Ishikawa (cell line): ENCODE data around the gene KRT79.

Experiments used
- CEBPB ChIP-seq: IDR thresholded peaks from 2 replicates; pipeline ENCODE4 v1.6.1; 2012
- EP300 ChIP-seq: IDR thresholded peaks from 2 replicates; pipeline ENCODE4 v1.6.1; 2012; ENCODE audit warnings: borderline replicate concordance
- FOXM1 ChIP-seq: IDR thresholded peaks from 2 replicates; pipeline ENCODE4 v1.6.1; 2012; ENCODE audit warnings: low read depth, borderline replicate concordance
- NFIC ChIP-seq: IDR thresholded peaks from 2 replicates; pipeline ENCODE4 v1.6.1; 2012
- TCF12 ChIP-seq: IDR thresholded peaks from 2 replicates; pipeline ENCODE4 v1.6.1; 2012; ENCODE audit warnings: low read depth
- TF ChIP-seq, protein P1 (sequence below): IDR thresholded peaks from 2 replicates; pipeline ENCODE4 v1.6.1; 2012

DNA sequence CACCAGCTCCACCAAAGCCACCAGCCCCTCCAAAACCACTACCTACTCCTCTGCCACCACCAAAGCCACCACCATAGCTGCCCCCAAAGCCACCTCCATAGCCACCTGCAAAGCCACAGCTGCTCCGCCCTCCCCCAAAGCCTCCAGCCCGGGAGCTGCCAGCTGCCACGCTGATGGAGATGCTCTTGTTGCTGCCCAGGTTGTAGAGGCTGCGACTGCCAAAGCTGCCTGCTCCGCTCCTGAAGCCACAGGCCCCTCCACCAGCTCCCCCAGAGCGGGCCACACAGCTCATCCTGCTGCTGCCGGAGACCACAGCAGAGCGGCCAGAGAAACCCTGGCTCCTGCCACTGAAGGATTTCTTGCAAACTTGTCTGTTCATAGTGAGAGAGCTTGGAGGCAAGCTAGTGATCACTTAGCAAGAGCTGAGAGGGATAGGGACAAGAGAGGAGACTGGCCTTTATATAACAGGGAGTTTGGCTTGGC is 57.2 kb downstream of the KRT79 start, which contains the start of gene KRT76:
- TF ChIP-seq, protein P1, sequence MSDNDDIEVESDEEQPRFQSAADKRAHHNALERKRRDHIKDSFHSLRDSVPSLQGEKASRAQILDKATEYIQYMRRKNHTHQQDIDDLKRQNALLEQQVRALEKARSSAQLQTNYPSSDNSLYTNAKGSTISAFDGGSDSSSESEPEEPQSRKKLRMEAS: no peak
- TF ChIP-seq NFIC: no peak
- no peak for TF ChIP-seq EP300
- TF ChIP-seq TCF12: no peak
- TF ChIP-seq FOXM1: no peak
- TF ChIP-seq CEBPB: no peak
